LNCaP clone FGC (cell line): ENCODE results near the gene BAZ2B.

ENCODE experiments used
- DNase-seq: peaks from one replicate; pipeline ENCODE4 v3.0.0-alpha.2; 2011; ENCODE audit warnings: low read depth
- H3K4me3 ChIP-seq: 2 replicates; pipeline ENCODE4 v1.5.1; 2011; ENCODE audit warnings: mild to moderate bottlenecking, low read depth, low read length, control low read depth
- CTCF ChIP-seq: IDR thresholded peaks from 2 replicates; pipeline ENCODE4 v1.5.1; 2012; ENCODE audit warnings: mild to moderate bottlenecking; ENCODE audit not compliant: control insufficient read depth, insufficient read depth; ENCODE audit errors: extremely low read depth

The BAZ2B gene

GRCh38 chr2:159553727-159554126, 62.6 kb downstream of the BAZ2B start:
- no peak overlapping the region for H3K4me3 ChIP-seq
- TF ChIP-seq CTCF = no peak
- DNase-seq = no peak

GRCh38 chr2:159551806-159552205, 64.5 kb downstream of the BAZ2B start:
- no peak for TF ChIP-seq CTCF
- no peak overlapping the region for H3K4me3 ChIP-seq
- no peak for DNase-seq

- TF ChIP-seq CTCF = no peak
- H3K4me3 ChIP-seq = no peak overlapping the region
- DNase-seq = no peak
These were observed 66.1 kb downstream of the BAZ2B start for GRCh38 chr2:159550231-159550630.

- no peak overlapping the region for H3K4me3 ChIP-seq
- DNase-seq = no peak
- no peak for TF ChIP-seq CTCF
These were observed 67.1 kb downstream of the BAZ2B start for GRCh38 chr2:159549234-159549633.

- no peak overlapping the region for H3K4me3 ChIP-seq
- DNase-seq = no peak
- TF ChIP-seq CTCF = no peak
These were observed 69.5 kb downstream of the BAZ2B start for GRCh38 chr2:159546716-159547430.

GRCh38 chr2:159546039-159546438, 70.3 kb downstream of the BAZ2B start:
- no peak for DNase-seq
- no peak overlapping the region for H3K4me3 ChIP-seq
- TF ChIP-seq CTCF = no peak

GRCh38 chr2:159545085-159545484, 71.3 kb downstream of the BAZ2B start:
- no peak overlapping the region for H3K4me3 ChIP-seq
- no peak for TF ChIP-seq CTCF
- DNase-seq = peak; percentile 11
